ENCODE results near the gene TECR. TPM values are rescaled to one million over a fixed set of nuclear protein-coding genes. Genes with fewer than 3 reads are reported as not detected.
A peak's percentile ranks its signal among the peaks of the same experiment; 100 is the strongest.
"Not testable (repeated sequence)": the region's sequence is repeated elsewhere in the genome, so short reads cannot be mapped to it uniquely, and the experiment has no call there.

The TECR gene
- total RNA-seq, 2 experiments from 2014 or later, result 169 to 190 TPM

DNA sequence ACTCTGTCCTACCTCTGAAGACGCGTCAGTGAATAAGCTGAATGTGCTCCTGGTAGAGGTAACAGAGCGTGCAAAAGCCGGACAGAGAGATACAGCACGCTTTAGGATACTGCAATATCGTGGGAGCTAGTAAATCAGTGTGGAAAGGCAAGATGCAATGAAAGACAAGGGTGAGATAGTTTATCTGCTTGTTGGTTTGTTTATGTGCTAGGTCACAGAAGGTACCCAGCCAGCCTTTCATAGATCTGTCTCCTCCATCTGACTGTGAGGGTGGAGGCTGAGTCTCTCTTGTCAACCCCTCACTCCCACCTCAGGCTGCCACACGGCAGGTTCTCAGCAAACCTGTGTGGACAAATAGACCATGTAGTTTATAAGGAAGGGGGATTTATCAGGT lies 32.6 kb upstream of the TECR start:
- Mint-ChIP-seq H3K9me3 (no peaks in the 10 kb centered on the region), H3K27ac (peak overlapping the region; percentile 83), H3K27me3 (no peaks in the 10 kb centered on the region), H3K36me3 (ENCODE audit: low read depth) (peaks cover 4% of the 10 kb centered on the region), H3K4me1 (peaks cover 25% of the 10 kb centered on the region), H3K4me3 (peak overlapping the region; percentile 83)
- no peak for DNase-seq
- ChIA-PET CTCF (interaction anchor here (0.6 to 6.8 kb wide), 6 partner anchors 9 to 360 kb away, joined by 3 to 45 read pairs (median 3); partner anchors contain the start of gene ASF1B), POLR2A (no interaction called here)

DNA sequence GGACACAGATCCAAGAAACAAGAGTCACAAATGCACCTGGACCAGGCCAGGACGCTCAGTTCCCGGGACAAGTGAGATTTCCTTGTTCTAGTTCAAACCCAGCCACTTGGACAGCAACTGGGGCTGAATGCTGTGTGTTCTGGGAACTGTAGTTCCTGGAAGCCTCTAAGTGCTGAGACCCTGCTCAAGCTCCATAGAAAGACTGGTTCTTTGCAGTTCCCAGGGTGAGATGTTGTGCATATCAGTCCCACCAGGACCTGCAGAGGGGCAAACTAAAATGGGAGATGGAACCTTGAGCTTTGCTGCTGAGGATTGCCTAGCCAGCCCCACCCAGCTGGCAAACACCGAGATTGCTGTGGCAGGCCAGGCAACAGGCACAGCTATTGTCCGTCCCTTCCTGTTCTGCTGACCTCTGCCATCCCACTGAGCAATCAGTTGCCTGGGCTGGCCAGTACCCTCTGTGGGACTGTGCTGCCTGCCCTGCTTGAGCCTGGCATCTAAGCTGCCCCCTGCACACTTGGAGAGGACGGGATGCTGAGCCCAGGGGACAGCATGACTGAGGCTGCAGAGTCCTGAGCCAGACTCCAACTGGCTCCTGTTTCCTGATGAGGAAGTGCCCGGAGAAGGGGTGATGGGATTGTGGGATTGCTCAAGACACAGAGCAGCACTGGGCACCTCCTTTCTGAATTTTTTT lies 32.0 kb upstream of the TECR start:
- ChIA-PET CTCF (interaction anchor here (0.6 to 6.8 kb wide), 8 partner anchors 8 to 361 kb away, joined by 3 to 45 read pairs (median 3); partner anchors contain the start of gene ASF1B), POLR2A (no interaction called here)
- no peaks in the 10 kb centered on the region for H3K27me3 Mint-ChIP-seq
- no peak overlapping the region for H3K27ac Mint-ChIP-seq
- H3K4me3 Mint-ChIP-seq, result peak overlapping the region; percentile 83
- peaks cover 25% of the 10 kb centered on the region for H3K4me1 Mint-ChIP-seq
- peaks cover 4% of the 10 kb centered on the region for H3K36me3 Mint-ChIP-seq (ENCODE audit: low read depth)
- DNase-seq, result no peak
- H3K9me3 Mint-ChIP-seq, result no peaks in the 10 kb centered on the region

GRCh38 chr19:14502334-14503092 lies 26.9 kb upstream of the TECR start:
- Mint-ChIP-seq H3K36me3 (ENCODE audit: low read depth) (no peaks in the 10 kb centered on the region), H3K4me1 (peaks cover 31% of the 10 kb centered on the region), H3K9me3 (no peaks in the 10 kb centered on the region), H3K27ac (no peak overlapping the region), H3K4me3 (no peak overlapping the region), H3K27me3 (peaks cover 1% of the 10 kb centered on the region)
- CTCF ChIA-PET, result interaction anchor here (0.8 to 1.3 kb wide), 2 partner anchors 24 to 355 kb away, joined by 3 read pairs; no protein-coding TSS in a partner anchor
- POLR2A ChIA-PET, result no interaction called here
- DNase-seq, result no peak

GRCh38 chr19:14503285-14503684 lies 26.1 kb upstream of the TECR start:
- H3K27me3 Mint-ChIP-seq, result peaks cover 1% of the 10 kb centered on the region
- ChIA-PET CTCF (interaction anchor here (0.6 to 1.3 kb wide), 2 partner anchors 18 to 24 kb away, joined by 3 to 5 read pairs; no protein-coding TSS in a partner anchor), POLR2A (no interaction called here)
- H3K36me3 Mint-ChIP-seq (ENCODE audit: low read depth), result no peaks in the 10 kb centered on the region
- no peak overlapping the region for H3K27ac Mint-ChIP-seq
- H3K4me1 Mint-ChIP-seq, result peaks cover 38% of the 10 kb centered on the region
- no peaks in the 10 kb centered on the region for H3K9me3 Mint-ChIP-seq
- no peak for DNase-seq
- no peak overlapping the region for H3K4me3 Mint-ChIP-seq

GRCh38 chr19:14504575-14504974 lies 24.8 kb upstream of the TECR start:
- H3K27ac Mint-ChIP-seq; POLR2A ChIA-PET; H3K27me3 Mint-ChIP-seq; H3K36me3 Mint-ChIP-seq (ENCODE audit: low read depth); H3K4me3 Mint-ChIP-seq; DNase-seq; H3K9me3 Mint-ChIP-seq: not testable (repeated sequence)
- peaks cover 46% of the 10 kb centered on the region for H3K4me1 Mint-ChIP-seq
- CTCF ChIA-PET, result interaction anchor here (0.6 to 1.7 kb wide), 8 partner anchors 12 to 1481 kb away, joined by 3 to 4 read pairs (median 3); partner anchors contain the start of gene PTGER1

- POLR2A ChIA-PET, result interaction anchor here (0.5 kb wide), 1 partner anchor 16 kb away, joined by 3 read pairs; no protein-coding TSS in a partner anchor
- peak; percentile 78 for DNase-seq
- CTCF ChIA-PET, result interaction anchor here (0.6 to 2.1 kb wide), 9 partner anchors 8 to 1591 kb away, joined by 3 to 8 read pairs (median 4); partner anchors contain the start of gene ASF1B
- H3K4me1 Mint-ChIP-seq, result peaks cover 53% of the 10 kb centered on the region
- H3K27me3 Mint-ChIP-seq, result peaks cover 1% of the 10 kb centered on the region
- no peaks in the 10 kb centered on the region for H3K9me3 Mint-ChIP-seq
- H3K4me3 Mint-ChIP-seq, result peak overlapping the region; percentile 22
- no peaks in the 10 kb centered on the region for H3K36me3 Mint-ChIP-seq (ENCODE audit: low read depth)
- H3K27ac Mint-ChIP-seq, result peak overlapping the region; percentile 93
Observed at GRCh38 chr19:14505488-14506239, 23.7 kb upstream of the TECR start.

DNA sequence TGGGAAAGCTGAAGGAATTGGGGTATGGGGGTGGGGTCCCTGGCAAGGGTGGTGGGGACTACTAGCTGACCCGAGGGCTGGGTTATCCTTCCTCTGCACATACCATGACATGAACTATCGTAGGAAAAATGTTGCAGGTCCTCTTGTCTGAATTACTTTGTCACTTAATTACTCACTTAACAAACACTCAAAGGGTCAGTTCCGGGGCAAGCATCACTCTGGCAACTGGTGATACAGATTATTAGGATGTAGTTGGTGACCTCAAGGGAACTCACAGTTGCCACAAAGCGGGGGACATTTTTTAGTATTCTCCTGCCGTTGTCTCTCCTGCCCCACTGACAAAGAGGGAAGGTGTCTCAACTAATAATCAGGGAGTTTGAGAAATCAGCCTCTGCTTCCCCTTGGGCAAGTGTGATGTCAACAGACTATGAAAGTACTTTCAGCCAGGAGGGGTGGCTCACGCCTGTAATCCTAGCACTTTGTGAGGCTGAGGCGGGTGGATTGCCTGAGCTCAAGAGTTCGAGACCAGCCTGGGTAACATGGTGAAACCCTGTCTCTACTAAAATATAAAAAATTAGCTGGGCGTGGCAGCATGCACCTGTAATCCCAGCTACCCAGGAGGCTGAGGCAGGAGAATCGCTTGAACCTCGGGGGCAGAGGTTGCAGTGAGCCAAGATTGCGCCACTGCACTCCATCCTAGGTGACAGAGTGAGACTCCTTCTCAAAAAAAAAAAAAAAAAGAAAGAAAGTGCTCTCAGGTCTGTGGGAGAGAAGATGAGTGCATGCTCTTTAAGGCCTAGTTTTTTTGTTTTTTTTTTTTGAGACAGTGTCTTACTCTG lies 21.5 kb upstream of the TECR start:
- H3K4me1 Mint-ChIP-seq, result peaks cover 64% of the 10 kb centered on the region
- H3K9me3 Mint-ChIP-seq, result no peaks in the 10 kb centered on the region

GRCh38 chr19:14510311-14511228 lies 18.8 kb upstream of the TECR start:
- peak overlapping the region; percentile 60 for H3K27ac Mint-ChIP-seq
- ChIA-PET POLR2A (no interaction called here), CTCF (interaction anchor here (0.6 to 1.2 kb wide), 4 partner anchors 12 to 796 kb away, joined by 3 to 4 read pairs (median 4); no protein-coding TSS in a partner anchor)
- no peaks in the 10 kb centered on the region for H3K9me3 Mint-ChIP-seq
- peaks cover 69% of the 10 kb centered on the region for H3K4me1 Mint-ChIP-seq
- H3K36me3 Mint-ChIP-seq (ENCODE audit: low read depth), result peaks cover 12% of the 10 kb centered on the region
- H3K4me3 Mint-ChIP-seq, result no peak overlapping the region
- no peaks in the 10 kb centered on the region for H3K27me3 Mint-ChIP-seq
- no peak for DNase-seq

More for the DNA sequence above, 21.5 kb upstream of the TECR start:
- peaks cover 1% of the 10 kb centered on the region for H3K27me3 Mint-ChIP-seq
- H3K36me3 Mint-ChIP-seq (ENCODE audit: low read depth), result no peaks in the 10 kb centered on the region
- ChIA-PET CTCF (interaction anchor here (1.3 to 2.1 kb wide), 6 partner anchors 9 to 371 kb away, joined by 4 to 7 read pairs (median 6); partner anchors contain the start of genes ASF1B and DNAJB1), POLR2A (no interaction called here)
- peak overlapping the region; percentile 93 for H3K27ac Mint-ChIP-seq
- DNase-seq, result no peak
- no peak overlapping the region for H3K4me3 Mint-ChIP-seq

DNA sequence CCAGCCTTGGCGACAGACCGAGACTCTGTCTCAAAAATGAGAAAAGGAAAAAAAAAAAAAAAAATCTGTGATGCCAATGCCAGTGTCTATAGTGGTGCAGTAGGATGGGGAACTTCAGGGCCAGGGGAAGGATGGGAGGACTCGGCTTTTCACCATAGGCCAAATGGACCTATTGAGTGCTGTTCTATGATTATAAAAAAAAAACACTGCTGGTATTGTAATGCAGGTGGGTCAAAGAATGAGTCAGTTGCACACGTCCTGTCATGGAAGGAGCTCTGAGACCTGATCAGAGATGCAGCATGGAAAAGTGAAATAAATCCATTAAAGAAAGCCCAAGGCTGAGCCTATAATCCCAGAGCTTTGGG lies 18.2 kb upstream of the TECR start:
- Mint-ChIP-seq H3K27ac (no peak overlapping the region), H3K4me1 (peaks cover 69% of the 10 kb centered on the region), H3K4me3 (no peak overlapping the region), H3K27me3 (no peaks in the 10 kb centered on the region), H3K36me3 (ENCODE audit: low read depth) (peaks cover 18% of the 10 kb centered on the region), H3K9me3 (no peaks in the 10 kb centered on the region)
- no peak for DNase-seq
- ChIA-PET CTCF (interaction anchor here (0.7 to 1.2 kb wide), 2 partner anchors 12 to 797 kb away, joined by 3 to 4 read pairs; no protein-coding TSS in a partner anchor), POLR2A (interaction anchor here (0.6 kb wide), 1 partner anchor 22 kb away, joined by 3 read pairs; no protein-coding TSS in a partner anchor)

DNA sequence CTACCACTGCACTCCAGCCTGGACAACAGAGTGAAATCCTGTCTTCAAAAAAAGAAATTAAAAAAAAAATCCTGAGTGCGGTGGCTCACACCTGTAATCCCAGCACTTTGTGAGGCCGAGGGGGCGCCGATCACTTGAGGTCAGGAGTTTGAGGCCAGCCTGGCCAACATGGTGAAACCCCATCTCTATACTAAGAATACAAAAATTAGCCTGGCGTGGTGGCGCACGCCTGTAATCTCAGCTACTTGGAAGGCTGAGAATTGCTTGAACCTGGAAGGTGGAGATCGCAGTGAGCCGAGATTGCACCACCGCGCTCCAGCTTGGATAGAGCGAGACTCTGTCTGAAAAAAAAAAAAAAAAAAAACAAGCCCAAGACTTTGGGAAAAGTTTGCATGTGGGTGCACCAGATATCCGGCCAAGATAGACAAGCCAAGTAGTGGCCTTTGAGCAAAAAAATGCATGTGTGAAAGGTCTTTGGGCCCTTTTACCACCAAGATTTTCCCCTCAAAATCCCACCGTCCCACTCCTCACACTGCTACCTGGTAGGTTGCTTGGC lies 16.9 kb upstream of the TECR start:
- Mint-ChIP-seq H3K27me3 (no peaks in the 10 kb centered on the region), H3K36me3 (ENCODE audit: low read depth) (peaks cover 30% of the 10 kb centered on the region), H3K4me1 (peaks cover 64% of the 10 kb centered on the region), H3K27ac (no peak overlapping the region), H3K9me3 (no peaks in the 10 kb centered on the region), H3K4me3 (no peak overlapping the region)
- ChIA-PET POLR2A (interaction anchor here (0.6 kb wide), 1 partner anchor 637 kb away, joined by 6 read pairs; no protein-coding TSS in a partner anchor), CTCF (interaction anchor here (0.5 to 0.6 kb wide), 3 partner anchors 14 to 146 kb away, joined by 3 to 4 read pairs (median 3); no protein-coding TSS in a partner anchor)
- no peak for DNase-seq

All from activated CD4-positive, alpha-beta T cell treated with anti-CD3 and anti-CD28 coated beads, Interleukin-2, amount 10 ng/mL, durations not matched to agents 7 days and 5 days (primary cell).